Nephron (organoid): ENCODE measurements around the gene KCTD2.

Experiments
- H3K27ac Mint-ChIP-seq, 3 experiments: 2 replicates each; pipeline ENCODE4 v1.8.0; 2020; ENCODE audit warnings: mixed read lengths in 3 of 3, mild to moderate bottlenecking in 2 of 3, moderate library complexity in 1 of 3
- H3K27me3 Mint-ChIP-seq: 2 replicates; pipeline ENCODE4 v1.8.0; 2021; ENCODE audit warnings: low read depth, mild to moderate bottlenecking, moderate library complexity, mixed read lengths
- H3K36me3 Mint-ChIP-seq: 2 replicates; pipeline ENCODE4 v1.8.0; 2020; ENCODE audit warnings: low read depth, mixed read lengths
- H3K4me1 Mint-ChIP-seq: 2 replicates; pipeline ENCODE4 v1.8.0; 2020; ENCODE audit warnings: mixed read lengths
- H3K4me3 Mint-ChIP-seq, 3 experiments: 2 replicates each; pipeline ENCODE4 v1.8.0; 2020; ENCODE audit warnings: mild to moderate bottlenecking in 3 of 3, mixed read lengths in 3 of 3, moderate library complexity in 2 of 3
- H3K9me3 Mint-ChIP-seq: 2 replicates; pipeline ENCODE4 v1.8.0; 2020; ENCODE audit warnings: mixed read lengths
- CTCF ChIP-seq, 3 experiments: fragments of 200-600 bp; sonication (generic); IDR thresholded peaks; one replicate each; pipeline ENCODE4 v1.5.0; 2021; ENCODE audit warnings: antibody characterized with exemption in 3 of 3; ENCODE audit not compliant: unreplicated experiment in 3 of 3

KCTD2 gene

DNA sequence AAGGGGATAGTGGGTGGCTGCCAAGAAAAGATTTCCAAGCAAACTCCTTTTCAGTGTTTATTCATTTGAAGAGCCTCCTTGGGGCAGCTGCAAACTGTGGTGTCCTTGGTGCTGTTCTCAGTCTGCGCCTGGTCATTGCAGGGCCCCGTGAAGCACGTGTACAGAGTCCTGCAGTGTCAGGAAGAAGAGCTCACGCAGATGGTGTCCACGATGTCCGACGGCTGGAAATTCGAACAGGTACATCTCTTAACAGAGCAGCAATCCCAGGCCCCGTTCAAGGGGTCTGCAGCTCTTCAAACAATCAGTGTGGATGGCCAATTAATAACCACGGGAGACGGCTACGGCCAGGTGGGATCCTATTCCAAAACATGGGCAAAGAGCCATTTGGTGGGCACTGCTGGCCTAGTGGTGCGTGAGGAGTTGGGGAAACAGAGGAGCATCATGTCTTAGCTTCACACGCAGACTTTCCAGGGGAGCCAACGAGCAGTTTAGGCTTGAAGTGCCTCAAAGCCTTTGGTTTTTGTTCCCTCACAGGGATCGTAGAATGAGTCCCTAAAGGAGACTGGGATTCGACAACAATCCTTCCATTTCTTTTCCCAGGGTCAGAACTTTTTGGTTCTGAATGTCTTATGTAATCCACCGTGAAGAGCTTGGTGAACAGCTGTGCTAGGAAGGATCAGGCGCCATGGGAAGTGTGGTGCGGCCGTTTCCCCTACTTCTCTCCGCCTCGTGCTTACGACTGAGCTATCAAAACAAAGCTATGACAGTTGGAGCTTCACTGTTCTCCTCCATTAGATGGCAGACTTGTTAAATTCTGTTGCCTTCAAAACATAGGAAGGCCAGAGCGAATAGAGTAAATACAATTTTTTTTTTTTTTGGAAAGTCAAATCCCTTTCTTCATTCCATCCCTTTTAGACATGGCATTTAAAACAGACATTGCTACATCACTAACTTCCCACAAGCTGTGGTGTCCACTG lies 12.6 kb downstream of the KCTD2 start:
- H3K27ac Mint-ChIP-seq, result peak overlapping the region; percentile 10 to 59 (median 48)

DNA sequence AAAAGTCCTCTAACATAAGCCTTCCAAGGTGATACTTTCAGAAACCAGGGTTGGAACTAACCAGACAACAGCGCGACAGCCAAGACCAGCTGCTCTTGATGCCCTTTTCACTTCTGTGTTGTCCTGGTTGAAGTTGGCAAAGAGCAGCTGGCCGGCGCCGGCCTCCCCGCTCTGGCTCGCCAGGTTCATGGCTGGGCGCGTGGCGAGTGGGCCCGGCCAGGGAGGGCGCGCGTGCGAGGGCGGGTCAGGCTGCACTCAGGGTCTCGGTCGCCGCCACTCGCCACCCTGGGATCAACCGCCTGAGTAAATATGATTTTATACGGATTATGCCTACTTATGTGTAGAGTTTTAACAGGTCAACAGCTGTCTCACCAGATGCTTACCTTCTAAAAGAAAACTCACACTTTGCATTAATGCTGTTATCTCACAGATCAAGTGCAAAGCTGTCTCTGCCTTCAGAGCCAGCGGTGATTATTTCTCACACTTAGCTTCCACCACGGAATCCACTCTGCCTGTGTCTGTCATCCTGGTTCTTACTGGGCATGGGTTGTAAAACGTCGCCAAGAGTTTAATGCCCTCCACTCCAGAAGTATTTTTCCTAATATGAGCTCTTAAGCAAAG lies 13.5 kb downstream of the KCTD2 start:
- Mint-ChIP-seq H3K36me3 (peaks cover 65% of the 10 kb centered on the region), H3K9me3 (no peaks in the 10 kb centered on the region), H3K27me3 (no peaks in the 10 kb centered on the region), H3K27ac (peak overlapping the region; percentile 10 to 59 (median 48)), H3K4me1 (peaks cover 15% of the 10 kb centered on the region), H3K4me3 (no peak overlapping the region)
- TF ChIP-seq CTCF (IDR thresholded peaks at IDR 0.05; ENCODE audit: unreplicated experiment in 3 of 3), result no peak

More for the DNA sequence above, 12.6 kb downstream of the KCTD2 start:
- Mint-ChIP-seq H3K36me3 (peaks cover 62% of the 10 kb centered on the region), H3K27me3 (no peaks in the 10 kb centered on the region), H3K4me3 (no peak overlapping the region), H3K9me3 (no peaks in the 10 kb centered on the region), H3K4me1 (peaks cover 15% of the 10 kb centered on the region)
- peak; percentile 42 to 47 (median 46) for TF ChIP-seq CTCF (IDR thresholded peaks at IDR 0.05; ENCODE audit: unreplicated experiment in 3 of 3)

- TF ChIP-seq CTCF (IDR thresholded peaks at IDR 0.05; ENCODE audit: unreplicated experiment in 3 of 3), result no peak
- H3K36me3 Mint-ChIP-seq, result peaks cover 62% of the 10 kb centered on the region
- no peaks in the 10 kb centered on the region for H3K27me3 Mint-ChIP-seq
- peaks cover 15% of the 10 kb centered on the region for H3K4me1 Mint-ChIP-seq
- H3K4me3 Mint-ChIP-seq, result no peak overlapping the region
- H3K27ac Mint-ChIP-seq, result no peak overlapping the region
- H3K9me3 Mint-ChIP-seq, result no peaks in the 10 kb centered on the region
These were observed 14.0 kb downstream of the KCTD2 start for GRCh38 chr17:75061055-75061438.

GRCh38 chr17:75061618-75062017 lies 14.6 kb downstream of the KCTD2 start:
- Mint-ChIP-seq H3K36me3 (peaks cover 61% of the 10 kb centered on the region), H3K9me3 (no peaks in the 10 kb centered on the region), H3K27ac (no peak overlapping the region), H3K27me3 (no peaks in the 10 kb centered on the region), H3K4me3 (no peak overlapping the region), H3K4me1 (peaks cover 15% of the 10 kb centered on the region)
- TF ChIP-seq CTCF (IDR thresholded peaks at IDR 0.05; ENCODE audit: unreplicated experiment in 3 of 3), result no peak

DNA sequence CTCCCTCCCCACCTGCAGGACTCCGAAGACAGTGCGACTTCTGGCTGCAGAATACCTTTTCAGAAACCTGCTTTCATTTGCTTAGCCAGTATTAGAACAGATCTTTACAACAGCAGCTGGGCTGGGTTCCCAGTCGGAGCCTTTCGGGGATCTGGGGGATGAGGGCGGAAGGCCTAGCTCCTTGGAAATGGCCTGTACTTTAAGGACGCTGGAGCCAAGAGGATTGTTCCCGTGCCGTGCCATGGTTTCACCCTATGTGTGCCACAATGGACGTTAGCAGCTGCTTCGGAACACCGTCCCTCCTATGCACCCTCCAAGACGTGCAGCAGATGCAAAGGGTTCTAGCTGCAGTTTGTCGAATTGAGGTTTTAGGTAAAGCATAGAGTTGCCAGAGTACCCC lies 16.2 kb downstream of the KCTD2 start:
- H3K9me3 Mint-ChIP-seq, result no peaks in the 10 kb centered on the region
- H3K27me3 Mint-ChIP-seq, result no peaks in the 10 kb centered on the region
- no peak for TF ChIP-seq CTCF (IDR thresholded peaks at IDR 0.05; ENCODE audit: unreplicated experiment in 3 of 3)
- H3K4me3 Mint-ChIP-seq, result no peak overlapping the region
- peaks cover 57% of the 10 kb centered on the region for H3K36me3 Mint-ChIP-seq
- no peak overlapping the region for H3K27ac Mint-ChIP-seq
- H3K4me1 Mint-ChIP-seq, result peaks cover 15% of the 10 kb centered on the region
